ENCODE results near the gene NDUFS8.

Gene NDUFS8

DNA sequence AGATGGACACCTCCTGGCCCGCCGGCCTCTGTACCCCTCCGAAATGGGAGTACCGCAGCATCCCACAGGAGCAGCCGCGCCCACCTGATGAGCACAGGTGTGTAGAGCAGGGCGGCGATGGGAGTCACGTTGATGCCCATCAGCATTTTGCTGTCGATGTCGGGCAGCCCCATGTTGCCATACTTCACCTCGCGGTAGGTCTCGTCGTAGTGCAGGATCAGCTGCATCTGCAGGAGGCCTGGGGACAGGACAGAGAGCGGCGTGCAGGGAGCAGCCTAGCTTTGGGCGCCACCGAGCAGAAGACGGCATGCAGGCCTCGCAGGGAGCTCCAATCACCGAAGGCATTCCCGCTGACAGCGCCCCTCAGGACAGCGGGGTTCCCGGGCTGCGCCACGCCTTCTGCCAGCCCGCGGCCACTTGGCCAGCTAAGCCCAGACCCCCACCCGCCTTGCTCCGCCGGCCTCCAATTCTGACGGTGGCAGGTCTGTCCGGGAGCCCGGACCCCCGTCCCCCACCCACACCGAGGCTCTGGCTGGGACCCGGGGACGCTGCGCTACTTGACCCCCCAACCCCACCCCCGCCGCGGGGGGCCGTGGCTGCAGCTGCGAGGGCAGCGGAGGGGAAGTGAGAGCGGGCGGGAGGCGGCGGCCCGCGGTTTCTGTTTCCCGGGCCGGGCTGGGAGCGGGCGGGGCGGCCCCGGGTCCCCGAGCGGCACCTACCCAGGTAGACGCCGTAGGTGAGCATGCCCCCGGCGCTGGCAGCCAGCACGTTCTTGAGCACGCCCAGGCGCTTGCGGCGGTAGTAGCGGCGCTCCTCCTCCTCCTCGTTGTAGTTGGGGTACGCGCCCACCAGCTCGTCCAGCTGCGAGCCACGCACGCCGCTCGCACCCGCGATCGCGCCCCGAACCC is 27.3 kb upstream of the NDUFS8 start:
- H3K27me3 ChIP-seq (ENCODE audit: control insufficient read depth in 5 of 5, insufficient read depth in 4 of 5, low read length in 5 of 5), result no peaks in the 10 kb centered on the region
- no peaks in the 10 kb centered on the region for H3K9me3 ChIP-seq (ENCODE audit: control insufficient read depth in 5 of 5, low read length in 5 of 5)
- H3K36me3 ChIP-seq (ENCODE audit: control insufficient read depth in 5 of 5, insufficient read depth in 5 of 5, low read length in 5 of 5), result peaks cover 0 to 3% (median 0%) of the 10 kb centered on the region in 5 donors
- peaks cover 0 to 31% (median 21%) of the 10 kb centered on the region in 5 donors for H3K4me1 ChIP-seq (ENCODE audit: control insufficient read depth in 5 of 5, insufficient read depth in 5 of 5, low read length in 5 of 5)
- H3K27ac ChIP-seq (ENCODE audit: low read depth, low read length), result no peak overlapping the region
- H3K4me3 ChIP-seq (ENCODE audit: low read depth in 1 of 5, low read length in 5 of 5), result peak overlapping the region; percentile 55 to 75 (median 68)
- H3K9ac ChIP-seq (ENCODE audit: low read length in 5 of 5), result peak overlapping the region in 4 of 5 donors; percentile 40 to 68 (median 53)

GRCh38 chr11:68003846-68004550 is 26.5 kb upstream of the NDUFS8 start, which contains the start of gene UNC93B1:
UNC93B1 (minus strand) TSS chr11:68004097; CDS start chr11:68004043, 54 bp downstream.
- Histone ChIP-seq H3K36me3 (ENCODE audit: control insufficient read depth in 5 of 5, insufficient read depth in 5 of 5, low read length in 5 of 5) (peaks cover 0 to 3% (median 0%) of the 10 kb centered on the region in 5 donors), H3K4me1 (ENCODE audit: control insufficient read depth in 5 of 5, insufficient read depth in 5 of 5, low read length in 5 of 5) (peaks cover 0 to 39% (median 24%) of the 10 kb centered on the region in 5 donors), H3K9ac (ENCODE audit: low read length in 5 of 5) (peak within 1 kb of the TSS in 4 of 5 donors; percentile 40 to 68 (median 53)), H3K4me3 (ENCODE audit: low read depth in 1 of 5, low read length in 5 of 5) (peak within 1 kb of the TSS; percentile 55 to 75 (median 68)), H3K27ac (ENCODE audit: low read depth, low read length) (no peak within 1 kb of the TSS), H3K9me3 (ENCODE audit: control insufficient read depth in 5 of 5, low read length in 5 of 5) (no peaks in the 10 kb centered on the region), H3K27me3 (ENCODE audit: control insufficient read depth in 5 of 5, insufficient read depth in 4 of 5, low read length in 5 of 5) (no peaks in the 10 kb centered on the region)

- Histone ChIP-seq H3K4me3 (ENCODE audit: low read depth in 1 of 5, low read length in 5 of 5) (peak overlapping the region; percentile 34 to 75 (median 61)), H3K36me3 (ENCODE audit: control insufficient read depth in 5 of 5, insufficient read depth in 5 of 5, low read length in 5 of 5) (peaks cover 0 to under 1% (median 0%) of the 10 kb centered on the region in 5 donors), H3K27me3 (ENCODE audit: control insufficient read depth in 5 of 5, insufficient read depth in 4 of 5, low read length in 5 of 5) (no peaks in the 10 kb centered on the region), H3K9ac (ENCODE audit: low read length in 5 of 5) (no peak overlapping the region), H3K9me3 (ENCODE audit: control insufficient read depth in 5 of 5, low read length in 5 of 5) (no peaks in the 10 kb centered on the region), H3K4me1 (ENCODE audit: control insufficient read depth in 5 of 5, insufficient read depth in 5 of 5, low read length in 5 of 5) (peaks cover 0 to 46% (median 29%) of the 10 kb centered on the region in 5 donors), H3K27ac (ENCODE audit: low read depth, low read length) (no peak overlapping the region)
These were observed 25.7 kb upstream of the NDUFS8 start for GRCh38 chr11:68004551-68005335.

DNA sequence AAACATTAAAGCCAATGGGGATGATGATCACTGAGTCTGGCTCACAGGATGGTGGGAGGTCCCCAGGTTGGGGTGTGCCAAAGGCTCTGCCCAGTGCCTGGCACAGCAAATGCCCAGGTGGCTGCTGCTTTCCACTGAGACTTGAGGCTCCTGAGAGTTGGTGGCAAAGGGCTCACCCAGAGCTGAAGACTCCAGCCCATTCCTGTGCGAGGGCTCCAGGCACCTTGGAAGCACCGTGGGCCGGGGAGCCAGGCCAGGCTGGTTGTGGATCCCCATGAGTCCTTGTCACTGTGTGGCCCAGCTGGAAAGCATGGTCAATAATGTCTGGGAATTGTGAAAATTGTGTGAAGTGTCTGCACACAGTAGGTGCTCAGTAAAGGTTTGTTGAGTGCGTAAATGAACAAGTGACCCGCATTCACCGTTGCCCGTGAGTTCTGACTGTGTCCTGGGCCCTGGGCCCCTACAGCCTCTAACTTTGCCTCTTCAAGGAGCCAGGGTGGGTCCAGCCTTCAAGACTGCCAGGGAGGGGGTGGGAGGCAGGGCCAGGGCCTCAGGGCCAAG is 23.8 kb upstream of the NDUFS8 start:
- Histone ChIP-seq H3K27me3 (ENCODE audit: control insufficient read depth in 5 of 5, insufficient read depth in 4 of 5, low read length in 5 of 5) (no peaks in the 10 kb centered on the region), H3K4me3 (ENCODE audit: low read depth in 1 of 5, low read length in 5 of 5) (no peak overlapping the region), H3K36me3 (ENCODE audit: control insufficient read depth in 5 of 5, insufficient read depth in 5 of 5, low read length in 5 of 5) (no peaks in the 10 kb centered on the region), H3K9ac (ENCODE audit: low read length in 5 of 5) (no peak overlapping the region), H3K9me3 (ENCODE audit: control insufficient read depth in 5 of 5, low read length in 5 of 5) (no peaks in the 10 kb centered on the region), H3K27ac (ENCODE audit: low read depth, low read length) (no peak overlapping the region), H3K4me1 (ENCODE audit: control insufficient read depth in 5 of 5, insufficient read depth in 5 of 5, low read length in 5 of 5) (peaks cover 3 to 66% (median 48%) of the 10 kb centered on the region in 5 donors)

GRCh38 chr11:68007498-68008380 is 22.7 kb upstream of the NDUFS8 start:
- H3K4me3 ChIP-seq (ENCODE audit: low read depth in 1 of 5, low read length in 5 of 5), result no peak overlapping the region
- H3K27ac ChIP-seq (ENCODE audit: low read depth, low read length), result no peak overlapping the region
- H3K4me1 ChIP-seq (ENCODE audit: control insufficient read depth in 5 of 5, insufficient read depth in 5 of 5, low read length in 5 of 5), result peaks cover 3 to 70% (median 56%) of the 10 kb centered on the region in 5 donors
- H3K9me3 ChIP-seq (ENCODE audit: control insufficient read depth in 5 of 5, low read length in 5 of 5), result no peaks in the 10 kb centered on the region
- peak overlapping the region in 1 of 5 donors; percentile 35 for H3K9ac ChIP-seq (ENCODE audit: low read length in 5 of 5)
- H3K27me3 ChIP-seq (ENCODE audit: control insufficient read depth in 5 of 5, insufficient read depth in 4 of 5, low read length in 5 of 5), result no peaks in the 10 kb centered on the region
- H3K36me3 ChIP-seq (ENCODE audit: control insufficient read depth in 5 of 5, insufficient read depth in 5 of 5, low read length in 5 of 5), result no peaks in the 10 kb centered on the region

GRCh38 chr11:68008381-68009337 is 21.8 kb upstream of the NDUFS8 start:
- Histone ChIP-seq H3K27me3 (ENCODE audit: control insufficient read depth in 5 of 5, insufficient read depth in 4 of 5, low read length in 5 of 5) (no peaks in the 10 kb centered on the region), H3K4me1 (ENCODE audit: control insufficient read depth in 5 of 5, insufficient read depth in 5 of 5, low read length in 5 of 5) (peaks cover 3 to 73% (median 60%) of the 10 kb centered on the region in 5 donors), H3K36me3 (ENCODE audit: control insufficient read depth in 5 of 5, insufficient read depth in 5 of 5, low read length in 5 of 5) (no peaks in the 10 kb centered on the region), H3K9me3 (ENCODE audit: control insufficient read depth in 5 of 5, low read length in 5 of 5) (no peaks in the 10 kb centered on the region), H3K9ac (ENCODE audit: low read length in 5 of 5) (peak overlapping the region in 1 of 5 donors; percentile 14), H3K27ac (ENCODE audit: low read depth, low read length) (peak overlapping the region; percentile 86), H3K4me3 (ENCODE audit: low read depth in 1 of 5, low read length in 5 of 5) (peak overlapping the region in 1 of 5 donors; percentile 29)

GRCh38 chr11:68009391-68010089 is 20.9 kb upstream of the NDUFS8 start:
- Histone ChIP-seq H3K9me3 (ENCODE audit: control insufficient read depth in 5 of 5, low read length in 5 of 5) (no peaks in the 10 kb centered on the region), H3K4me3 (ENCODE audit: low read depth in 1 of 5, low read length in 5 of 5) (peak overlapping the region in 3 of 5 donors; percentile 29 to 63 (median 38)), H3K9ac (ENCODE audit: low read length in 5 of 5) (peak overlapping the region in 2 of 5 donors; percentile 61 to 70), H3K4me1 (ENCODE audit: control insufficient read depth in 5 of 5, insufficient read depth in 5 of 5, low read length in 5 of 5) (peaks cover 7 to 76% (median 63%) of the 10 kb centered on the region in 5 donors), H3K27ac (ENCODE audit: low read depth, low read length) (peak overlapping the region; percentile 86), H3K36me3 (ENCODE audit: control insufficient read depth in 5 of 5, insufficient read depth in 5 of 5, low read length in 5 of 5) (no peaks in the 10 kb centered on the region), H3K27me3 (ENCODE audit: control insufficient read depth in 5 of 5, insufficient read depth in 4 of 5, low read length in 5 of 5) (no peaks in the 10 kb centered on the region)

Measured in subcutaneous abdominal adipose tissue (tissue), 5 donors.